Measurements from ENCODE around the gene PSAPL1. TPM values are rescaled to one million over a fixed set of nuclear protein-coding genes. Genes with fewer than 3 reads are reported as not detected.

Gene PSAPL1
- total RNA-seq, 1 experiment from 2014 or later, result not detected

GRCh38 chr4:7400671-7401298 lies 33.9 kb downstream of the PSAPL1 start (continued):
- TF ChIP-seq CDX4 (CRISPR knock-in tag; IDR thresholded peaks at IDR 0.05; ENCODE audit: borderline replicate concordance) (no peak), ZNF512 (CRISPR knock-in tag; IDR thresholded peaks at IDR 0.05; ENCODE audit: borderline replicate concordance) (no peak), PREB (CRISPR knock-in tag; IDR thresholded peaks at IDR 0.05; ENCODE audit: borderline replicate concordance) (no peak), NFATC4 (CRISPR knock-in tag; IDR thresholded peaks at IDR 0.05) (no peak), ZNF532 (CRISPR knock-in tag; IDR thresholded peaks at IDR 0.05; ENCODE audit: borderline replicate concordance) (no peak), ATF1 (CRISPR knock-in tag; IDR thresholded peaks at IDR 0.05) (no peak), ZNF232 (CRISPR knock-in tag; IDR thresholded peaks at IDR 0.05) (no peak), E2F1 (CRISPR knock-in tag; IDR thresholded peaks at IDR 0.05) (no peak), ZSCAN18 (CRISPR knock-in tag; IDR thresholded peaks at IDR 0.05) (no peak)

- POLR2A ChIA-PET, result no interaction called here
- Mint-ChIP-seq H3K9me3 (peaks cover 17% of the 10 kb centered on the region), H3K27me3 (ENCODE audit: low read depth) (peaks cover 17% of the 10 kb centered on the region)
- TF ChIP-seq OVOL2 (CRISPR knock-in tag; IDR thresholded peaks at IDR 0.05; ENCODE audit: borderline replicate concordance), result no peak
- TF ChIP-seq ZNF281 (CRISPR knock-in tag; IDR thresholded peaks at IDR 0.05), result no peak
- no peak for TF ChIP-seq EMX1 (CRISPR knock-in tag; IDR thresholded peaks at IDR 0.05)
- TF ChIP-seq SMAD3 (CRISPR knock-in tag; IDR thresholded peaks at IDR 0.05; ENCODE audit: borderline replicate concordance), result no peak
- TF ChIP-seq ARID4B (CRISPR knock-in tag; IDR thresholded peaks at IDR 0.05; ENCODE audit: borderline replicate concordance), result no peak
- TF ChIP-seq ELF4 (CRISPR knock-in tag; IDR thresholded peaks at IDR 0.05; ENCODE audit: low read depth), result no peak
Observed at GRCh38 chr4:7399440-7400234, 35.1 kb downstream of the PSAPL1 start.

More at GRCh38 chr4:7399440-7400234, 35.1 kb downstream of the PSAPL1 start:
- no peaks in the 10 kb centered on the region for H3K36me3 Mint-ChIP-seq
- ATAC-seq (no peak), DNase-seq (ENCODE audit: low spot score) (no peak)
- no peak overlapping the region for H3K27ac Mint-ChIP-seq
- no peaks in the 10 kb centered on the region for H3K4me1 Mint-ChIP-seq
- CTCF ChIA-PET, result interaction anchor here (1.5 kb wide), 1 partner anchor 61 kb away, joined by 4 read pairs; no protein-coding TSS in a partner anchor
- no peak overlapping the region for H3K4me3 Mint-ChIP-seq
